GM19351 (cell line): Measurements from ENCODE around the gene ZNRF3.
"Not testable (repeated sequence)": the region's sequence is repeated elsewhere in the genome, so short reads cannot be mapped to it uniquely, and the experiment has no call there.

Source experiments
- ATAC-seq: cut with Tn5 transposase; IDR thresholded peaks from one replicate; pipeline ENCODE4 v1.9.1; 2021; ENCODE audit warnings: mild to moderate bottlenecking, moderate library complexity; ENCODE audit not compliant: unreplicated experiment

Gene ZNRF3

GRCh38 chr22:28883917-28884746, 760 bp downstream of the ZNRF3 start:
- no peak for ATAC-seq

- no peak for ATAC-seq
Observed at GRCh38 chr22:28884747-28885350, 1.5 kb downstream of the ZNRF3 start.

GRCh38 chr22:28885939-28886338, 2.6 kb downstream of the ZNRF3 start:
- no peak for ATAC-seq

- not testable (repeated sequence) for ATAC-seq
Observed at GRCh38 chr22:28886679-28887078, 3.3 kb downstream of the ZNRF3 start.

GRCh38 chr22:28887725-28888459, 4.5 kb downstream of the ZNRF3 start:
- ATAC-seq = no peak

GRCh38 chr22:28889478-28890024, 6.2 kb downstream of the ZNRF3 start:
- no peak for ATAC-seq

- ATAC-seq = no peak
Observed at GRCh38 chr22:28891156-28891733, 7.9 kb downstream of the ZNRF3 start.

- no peak for ATAC-seq
Observed at GRCh38 chr22:28892175-28892731, 8.9 kb downstream of the ZNRF3 start.

- no peak for ATAC-seq
Observed at GRCh38 chr22:28893810-28894209, 10.4 kb downstream of the ZNRF3 start.

GRCh38 chr22:28894334-28894733, 11.0 kb downstream of the ZNRF3 start:
- ATAC-seq = no peak

GRCh38 chr22:28894807-28895206, 11.4 kb downstream of the ZNRF3 start:
- ATAC-seq = no peak

- ATAC-seq = no peak
Observed at GRCh38 chr22:28896611-28897010, 13.2 kb downstream of the ZNRF3 start.

- no peak for ATAC-seq
Observed at GRCh38 chr22:28898233-28898629, 14.9 kb downstream of the ZNRF3 start.

GRCh38 chr22:28899199-28899853, 16.0 kb downstream of the ZNRF3 start:
- ATAC-seq = no peak

- ATAC-seq = no peak
Observed at GRCh38 chr22:28900379-28900925, 17.1 kb downstream of the ZNRF3 start.

- ATAC-seq = no peak
Observed at GRCh38 chr22:28902490-28902889, 19.1 kb downstream of the ZNRF3 start.

GRCh38 chr22:28903080-28903479, 19.7 kb downstream of the ZNRF3 start:
- ATAC-seq = no peak

- no peak for ATAC-seq
Observed at GRCh38 chr22:28903729-28904128, 20.4 kb downstream of the ZNRF3 start.

- no peak for ATAC-seq
Observed at GRCh38 chr22:28904211-28904896, 21.0 kb downstream of the ZNRF3 start.
